GM20431 (cell line): ENCODE measurements around the gene CNBP.
"Not testable (repeated sequence)": the region's sequence is repeated elsewhere in the genome, so short reads cannot be mapped to it uniquely, and the experiment has no call there.

Source experiments
- in situ Hi-C: fragments of 300-500 bp; cut with MseI, MboI; formaldehyde crosslinking; loops from one replicate; pipeline ENCODE4 v1.15.0; 2020; ENCODE audit warnings: low sequenced_read_pairs; ENCODE audit not compliant: unreplicated experiment

Gene CNBP

DNA sequence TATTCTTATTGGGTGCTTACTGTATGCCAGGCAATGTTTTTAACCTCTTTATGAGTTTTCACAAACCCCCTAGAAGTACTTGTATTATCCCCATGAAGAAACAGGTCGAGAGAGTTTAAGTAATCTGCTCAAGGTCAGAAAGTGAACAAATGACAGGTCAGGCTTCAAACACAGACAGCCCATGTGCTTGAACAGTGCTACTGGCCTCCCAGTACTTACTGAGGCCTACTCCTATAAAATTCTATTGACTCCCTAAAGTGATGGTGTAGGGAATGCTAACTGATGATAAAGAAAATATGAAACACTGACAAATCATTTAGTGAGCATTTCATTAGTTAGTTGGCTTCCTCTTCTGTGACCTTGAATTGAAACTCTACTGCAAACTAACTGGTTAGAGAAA, 4.2 kb upstream of the CNBP start:
- in situ Hi-C loops = no loop called here

DNA sequence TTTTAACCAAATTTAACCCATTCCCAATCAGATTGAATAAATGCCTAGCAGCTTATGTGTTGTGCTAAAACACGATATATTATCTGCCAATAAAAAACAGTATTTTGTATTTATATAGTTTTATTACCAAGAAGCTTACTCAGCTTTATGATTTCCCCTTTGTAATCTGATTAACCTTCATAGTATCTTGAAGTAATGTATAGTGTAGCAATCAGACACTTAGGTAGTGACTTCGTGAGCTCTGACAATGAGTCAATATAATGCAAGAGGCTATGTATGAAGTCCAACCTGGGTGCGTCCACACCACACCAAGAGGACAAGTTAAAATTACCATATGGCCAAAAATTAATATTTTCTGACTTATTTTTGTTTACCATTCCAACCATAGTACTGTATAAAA, 2.1 kb upstream of the CNBP start:
- in situ Hi-C loops = no loop called here

DNA sequence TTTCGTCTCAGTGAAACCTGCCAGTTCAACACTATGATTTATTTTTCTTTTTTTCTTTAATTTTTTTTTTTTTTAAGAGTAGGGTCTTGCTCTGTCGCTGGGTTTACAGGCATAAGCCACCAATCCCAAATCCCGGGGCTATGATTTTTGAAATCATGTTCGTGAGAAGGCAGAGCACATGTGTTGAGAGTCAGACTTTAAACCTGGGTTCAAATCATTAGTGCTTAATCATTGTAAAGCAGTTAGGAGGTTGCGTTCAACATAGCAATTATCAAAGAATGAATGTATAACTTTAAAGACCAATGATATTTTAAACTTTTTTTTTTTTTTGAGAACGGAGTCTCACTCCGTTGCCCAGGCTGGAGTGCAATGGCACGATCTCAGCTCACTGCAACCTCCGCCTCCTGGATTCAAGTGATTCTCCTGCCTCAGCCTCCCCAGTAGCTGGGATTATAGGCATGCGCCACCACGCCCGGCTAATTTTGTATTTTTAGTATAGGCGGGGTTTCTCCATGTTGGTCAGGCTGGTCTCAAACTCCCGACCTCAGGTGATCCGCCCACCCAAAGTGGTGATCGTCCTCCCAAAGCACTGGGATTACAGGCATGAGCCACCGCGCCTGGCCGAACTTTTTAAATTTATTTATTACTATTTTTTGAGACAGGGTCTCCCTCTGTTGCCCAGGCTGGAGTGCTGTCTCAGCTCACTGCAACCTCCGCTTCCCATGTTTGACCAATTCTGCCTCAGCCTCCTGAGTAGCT, 1.3 kb upstream of the CNBP start:
- in situ Hi-C loops = not testable (repeated sequence)

DNA sequence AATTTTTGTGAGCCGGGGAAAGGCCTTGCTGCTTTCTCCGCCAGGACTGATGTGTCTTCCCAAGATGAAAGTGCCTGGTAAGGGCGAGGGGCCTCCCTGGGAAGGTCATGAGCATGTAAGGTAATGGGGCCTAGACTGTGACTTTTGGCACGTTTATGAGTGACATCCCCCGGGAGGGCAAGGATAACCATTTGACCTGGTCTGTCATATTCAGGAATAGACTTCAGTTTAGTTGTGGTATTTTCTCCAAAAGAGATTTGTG, 631 bp upstream of the CNBP start:
- in situ Hi-C loops = no loop called here

DNA sequence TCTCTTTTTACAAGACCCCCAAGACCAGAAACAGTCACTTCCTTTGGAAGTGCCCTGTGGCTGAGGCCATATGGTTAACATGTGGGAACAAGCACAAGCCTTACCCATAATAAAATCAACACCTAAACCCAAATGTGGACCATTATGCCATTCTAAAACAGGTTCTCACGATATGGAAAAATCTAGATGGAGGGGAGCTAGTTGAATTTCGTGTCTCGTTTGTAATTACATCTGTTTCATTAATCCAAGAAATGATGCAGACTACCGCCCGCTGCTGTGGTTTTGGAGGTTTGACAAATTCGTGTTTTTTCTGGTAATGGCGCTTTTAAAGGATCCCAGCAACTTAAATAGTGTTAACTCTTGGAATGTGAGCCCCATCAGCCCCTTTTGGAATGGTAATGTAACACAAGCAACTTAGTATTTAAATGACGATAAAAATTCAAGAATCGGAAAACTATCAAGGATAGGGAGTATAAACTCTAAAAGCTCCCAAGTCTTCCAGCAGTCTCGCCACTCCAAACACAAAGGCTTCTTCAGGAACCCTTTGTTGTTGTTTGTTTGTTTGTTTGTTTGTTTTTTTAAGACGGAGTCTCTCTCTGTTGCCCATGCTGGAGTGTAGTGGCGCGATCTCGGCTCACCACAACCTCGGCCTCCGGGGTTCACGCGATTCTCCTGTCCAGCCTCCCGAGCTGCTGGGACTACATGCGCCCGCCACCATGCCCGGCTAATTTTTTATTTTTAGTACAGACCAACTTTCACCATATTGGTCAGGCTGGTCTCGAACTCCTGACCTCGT, 1.1 kb downstream of the CNBP start:
- in situ Hi-C loops = no loop called here

DNA sequence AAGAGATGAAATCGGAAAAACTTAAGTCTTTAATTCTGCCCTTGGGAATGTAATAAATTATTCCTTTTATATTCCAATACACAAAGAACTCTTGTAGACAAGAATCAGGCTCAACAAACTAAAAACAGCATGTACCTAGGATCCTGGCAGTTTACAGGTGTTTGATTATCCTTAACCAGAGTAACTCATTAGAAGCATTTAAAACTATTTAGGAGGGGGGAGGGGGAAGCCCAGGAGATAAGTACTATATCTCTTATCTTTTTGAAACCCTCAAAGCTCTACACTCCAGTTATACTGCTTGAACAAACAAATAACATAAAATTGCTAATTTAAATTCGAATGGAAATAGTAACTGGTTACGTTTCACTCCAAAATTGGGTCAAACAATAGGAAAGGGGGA, 1.9 kb downstream of the CNBP start:
- in situ Hi-C loops = no loop called here

DNA sequence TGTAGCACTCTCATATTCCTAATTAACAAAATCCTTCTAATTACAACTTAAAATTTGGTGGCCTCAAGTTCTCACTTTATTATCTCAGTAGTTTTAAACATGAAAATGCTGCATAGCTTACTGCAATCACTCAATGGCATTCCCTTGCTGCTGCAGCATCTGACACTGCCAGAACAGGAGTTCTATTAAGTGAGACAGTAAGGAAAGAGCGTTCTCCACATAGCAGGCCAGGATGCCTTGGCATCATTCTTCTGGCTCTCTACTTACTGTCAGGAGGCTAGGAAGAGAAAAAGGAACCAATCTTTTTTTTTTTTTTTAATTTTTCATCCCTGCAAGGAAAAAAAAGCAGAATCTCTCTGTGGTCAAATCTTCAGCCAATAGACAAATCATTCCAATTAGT, 3.2 kb downstream of the CNBP start:
- in situ Hi-C loops = no loop called here

DNA sequence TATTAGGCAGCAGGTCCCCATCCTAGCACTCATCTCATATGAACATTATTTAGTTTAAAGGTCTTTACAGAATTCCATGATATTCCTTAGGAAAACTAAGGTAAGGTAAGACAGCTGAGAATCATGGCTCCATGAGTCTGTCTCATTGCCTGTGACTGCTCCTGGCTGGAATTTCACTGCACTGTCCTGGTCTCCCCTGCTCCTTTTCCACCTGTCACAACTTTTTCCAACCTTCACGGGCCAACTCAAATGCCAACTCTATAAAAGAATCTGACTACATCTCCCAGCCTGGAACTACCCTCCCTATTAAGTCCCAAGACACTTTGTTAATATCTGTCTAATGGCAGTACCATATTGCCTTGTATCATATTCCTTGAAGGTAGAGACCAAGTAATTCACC, 7.6 kb downstream of the CNBP start:
- in situ Hi-C loops = no loop called here

DNA sequence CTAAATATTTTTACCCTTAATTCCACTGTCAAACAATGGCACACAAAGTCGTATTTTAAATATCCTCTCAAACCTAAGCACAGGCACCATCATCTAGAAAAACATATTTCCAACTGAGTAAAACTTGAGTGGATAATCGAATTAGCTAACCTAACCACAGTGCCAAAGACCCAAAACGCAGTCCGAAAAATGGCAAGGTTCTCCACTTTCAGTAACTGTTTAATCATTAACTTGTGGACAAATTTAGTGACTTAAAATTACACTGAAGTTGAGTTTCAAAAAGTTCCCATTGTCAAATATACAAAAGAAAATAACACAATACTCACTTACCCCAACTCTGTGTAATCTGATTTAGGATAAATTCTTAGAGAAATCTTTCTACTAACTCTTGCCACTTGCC, 10.0 kb downstream of the CNBP start:
- in situ Hi-C loops = no loop called here

DNA sequence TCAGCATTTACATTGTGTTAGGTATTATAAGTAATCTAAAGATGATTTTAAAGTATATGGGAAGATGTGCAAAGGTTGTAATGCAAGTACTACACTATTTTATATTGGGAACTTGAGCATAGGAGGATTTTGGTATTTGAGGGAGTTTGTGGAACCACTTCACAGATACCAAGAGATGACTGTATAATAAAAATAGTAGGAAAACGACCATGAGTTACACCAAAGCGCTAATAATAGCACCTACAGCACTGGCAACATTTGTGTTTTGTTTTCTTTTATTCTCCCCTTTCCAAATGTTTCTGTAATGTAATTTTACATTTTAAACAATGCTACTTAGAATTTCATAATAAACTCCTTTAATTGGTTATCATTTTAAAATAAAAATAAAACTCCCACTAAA, 10.5 kb downstream of the CNBP start:
- in situ Hi-C loops = no loop called here

DNA sequence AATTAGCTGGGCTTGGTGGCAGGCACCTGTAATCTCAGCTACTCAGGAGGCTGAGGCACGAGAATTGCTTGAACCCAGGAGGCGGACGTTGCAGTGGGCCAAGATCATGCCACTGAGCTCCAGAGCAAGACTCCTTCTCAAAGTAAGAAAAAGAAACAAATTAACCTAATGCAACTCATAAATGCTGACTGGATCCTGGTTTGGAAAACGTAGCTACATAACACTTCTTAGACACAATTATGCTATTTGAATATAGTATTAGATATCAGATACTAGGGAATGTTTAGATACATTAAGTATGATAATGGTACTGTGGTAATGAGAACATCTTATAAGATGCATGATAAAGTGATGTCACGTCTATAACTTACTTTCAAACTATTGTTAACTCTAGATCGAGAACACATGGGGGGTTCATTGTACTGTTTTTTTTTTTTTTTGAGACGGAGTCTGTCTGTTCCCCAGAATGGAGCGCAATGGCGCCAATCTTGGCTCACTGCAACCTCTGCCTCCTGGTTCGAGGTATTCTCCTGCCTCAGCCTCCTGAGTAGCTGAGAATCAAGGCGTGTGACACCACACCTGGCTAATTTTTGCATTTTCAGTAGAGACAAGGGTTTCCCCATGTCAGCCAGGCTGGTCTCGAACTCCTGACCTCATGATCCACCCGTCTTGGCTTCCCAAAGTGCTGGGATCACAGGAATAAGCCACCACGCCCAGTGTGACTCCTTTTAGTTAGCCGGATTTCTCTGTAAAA, 16.9 kb downstream of the CNBP start:
- in situ Hi-C loops = no loop called here

DNA sequence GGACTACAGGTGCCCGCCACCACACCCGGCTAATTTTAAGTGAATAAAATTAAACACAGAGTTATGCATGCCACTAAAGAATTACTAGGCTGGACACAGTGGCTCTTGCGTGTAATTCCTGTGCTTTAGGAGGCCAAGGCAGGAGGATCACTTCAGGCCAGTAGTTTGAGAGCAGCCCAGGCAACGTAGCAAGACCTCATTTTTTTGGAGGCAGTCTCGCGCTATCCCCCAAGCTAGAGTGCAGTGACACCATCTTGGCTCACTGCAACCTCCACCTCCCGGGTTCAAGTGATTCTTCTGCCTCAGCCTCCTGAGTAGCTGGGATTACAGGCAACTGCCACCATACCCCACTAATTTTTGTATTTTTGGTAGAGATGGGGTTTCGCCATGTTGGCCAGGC, 18.1 kb downstream of the CNBP start:
- in situ Hi-C loops = not testable (repeated sequence)

DNA sequence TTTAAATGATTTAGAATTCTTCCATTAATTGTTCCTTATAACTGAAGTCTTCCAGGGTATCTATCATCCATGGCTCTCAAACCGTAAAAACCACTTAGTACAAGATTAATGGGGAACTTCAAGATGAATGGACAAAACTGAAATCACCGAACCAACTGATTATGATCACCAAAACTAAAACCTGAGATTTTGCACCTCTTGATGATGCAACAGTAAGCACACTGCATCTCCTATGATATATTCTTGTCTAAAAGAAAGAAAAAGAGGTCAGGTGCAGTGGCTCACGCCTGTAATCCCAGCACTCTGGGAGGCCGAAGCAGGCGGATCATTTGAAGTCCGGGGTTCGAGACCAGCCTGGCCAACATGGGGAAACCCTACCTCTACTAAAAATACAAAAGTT, 19.2 kb downstream of the CNBP start:
- in situ Hi-C loops = no loop called here

DNA sequence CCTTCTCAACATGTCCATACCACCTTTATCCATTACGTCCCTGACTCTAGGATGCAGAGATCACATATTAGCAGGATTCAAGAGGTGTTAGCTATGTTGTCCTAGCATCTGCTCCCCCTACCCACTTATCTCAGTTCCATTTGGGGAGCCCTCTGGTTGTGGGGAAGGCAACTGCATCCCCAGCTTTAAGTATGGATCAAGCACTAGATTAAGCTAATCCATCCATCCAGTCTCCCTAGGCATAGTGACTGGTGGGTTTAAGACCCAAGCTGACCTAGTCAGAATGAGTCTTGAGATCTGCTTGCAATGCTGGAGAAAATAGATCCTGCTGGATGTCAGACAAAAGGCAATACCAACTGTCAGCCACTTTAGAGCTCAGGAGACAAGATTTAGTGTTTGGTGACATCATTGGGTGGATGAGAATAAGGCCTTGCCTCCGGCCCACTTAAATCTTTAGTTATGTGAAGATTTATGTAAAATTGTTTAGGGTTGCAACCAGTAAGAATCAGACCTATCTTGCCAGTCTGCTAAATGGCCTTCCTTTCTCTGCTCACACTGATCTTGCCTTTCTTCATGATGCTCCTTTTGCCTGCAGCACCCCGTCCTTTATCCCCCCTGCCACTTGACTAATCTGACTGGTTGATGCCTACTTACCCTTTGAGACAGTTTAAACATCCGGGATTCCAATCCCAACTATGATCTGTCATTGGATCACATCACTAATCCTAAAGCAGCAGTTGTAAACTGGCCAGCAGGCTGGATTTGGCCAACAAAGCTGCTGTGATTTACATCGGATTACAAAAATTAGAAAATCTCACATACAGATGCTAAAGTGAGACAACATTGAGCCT, 20.7 kb downstream of the CNBP start:
- in situ Hi-C loops = no loop called here

DNA sequence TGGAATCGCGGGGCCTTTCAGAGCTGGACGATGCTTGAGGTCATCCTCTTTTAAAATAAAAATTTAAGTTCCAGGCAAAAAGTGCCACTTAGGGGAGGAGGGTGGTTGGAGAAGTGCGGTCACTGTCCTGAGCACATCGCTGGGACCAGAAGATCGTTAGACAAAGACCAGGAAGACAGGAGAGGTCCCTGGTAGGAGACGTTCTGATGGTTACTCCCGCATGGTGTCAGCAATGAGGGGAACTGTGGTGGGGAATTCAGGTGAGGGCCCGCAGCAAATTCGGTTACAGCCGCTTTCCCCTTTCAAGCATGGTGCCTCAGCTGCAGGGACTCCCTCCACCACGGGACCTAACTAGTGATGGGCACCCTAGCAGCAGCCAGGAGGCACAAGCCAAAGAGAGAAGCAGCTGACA, 21.8 kb downstream of the CNBP start:
- in situ Hi-C loops = no loop called here

DNA sequence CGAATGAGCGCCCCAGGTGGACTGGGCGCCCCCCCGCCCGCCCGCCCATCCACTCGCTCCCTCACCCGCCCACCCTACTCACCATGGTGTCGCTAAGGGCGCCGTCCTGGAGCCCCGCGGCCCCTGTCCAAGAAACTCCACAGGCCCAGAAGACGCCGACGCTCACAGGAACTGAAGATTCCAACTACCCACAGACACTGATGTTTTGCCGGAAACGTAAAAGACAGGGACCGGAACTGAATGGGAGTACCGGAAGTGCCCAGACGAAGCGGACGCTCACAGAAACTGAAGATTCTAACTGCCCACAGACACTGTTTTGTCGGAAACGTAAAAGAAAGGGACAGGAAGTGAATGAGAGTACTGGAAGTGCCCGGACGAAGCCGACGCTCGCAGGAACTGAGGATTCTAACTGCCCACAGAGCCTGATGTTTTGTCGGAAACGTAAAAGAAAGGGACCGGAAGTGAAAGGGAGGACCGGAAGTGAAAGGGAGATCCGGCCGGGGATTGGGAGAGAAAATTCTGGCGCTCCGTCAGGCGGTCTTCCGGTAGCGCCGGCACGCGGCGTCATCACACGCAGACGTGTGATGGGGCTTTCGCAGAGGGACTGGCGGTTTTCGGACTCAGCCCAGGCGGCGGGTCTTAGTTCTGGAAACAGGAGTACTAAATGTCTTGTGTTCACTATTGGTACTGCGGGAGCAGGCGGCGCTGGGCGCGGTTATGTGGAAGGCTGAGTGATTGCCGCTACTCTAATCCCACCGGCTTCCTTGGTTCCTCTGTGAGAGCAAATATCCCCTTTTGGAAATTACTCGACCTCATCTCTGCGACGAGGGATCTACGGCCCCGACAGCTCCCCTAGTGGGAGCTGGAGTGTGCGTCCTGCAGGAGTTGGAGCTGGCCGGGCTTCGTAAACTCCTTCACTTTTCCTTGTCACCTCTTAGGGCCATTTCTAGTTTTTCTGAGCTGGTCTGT, 22.5 kb downstream of the CNBP start, which contains the start of gene ISY1:
TSS of gene ISY1 (minus strand) at position 173 of the 969 bp plus-strand sequence. CDS start at position 85, 88 bp downstream.
- in situ Hi-C loops = no loop called here

DNA sequence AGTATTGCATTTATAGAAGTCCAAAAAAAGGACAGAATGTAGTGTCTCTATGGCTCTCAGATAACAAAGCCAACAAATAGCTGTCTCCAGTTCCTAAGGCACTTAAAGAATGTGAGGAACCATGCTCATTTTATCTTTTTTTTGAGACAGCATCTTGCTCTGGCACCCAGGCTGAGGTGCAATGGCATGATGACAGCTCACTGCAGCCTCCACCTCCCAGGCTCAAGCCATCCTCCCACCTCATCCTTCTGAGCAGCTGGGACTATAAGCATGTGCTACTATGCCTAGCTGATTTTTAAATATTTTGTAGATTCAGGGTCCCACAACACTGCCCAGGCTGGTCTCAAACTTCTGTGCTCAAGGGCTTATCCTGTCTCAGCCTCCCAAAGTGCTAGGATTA, 38.9 kb downstream of the CNBP start:
- in situ Hi-C loops = no loop called here

DNA sequence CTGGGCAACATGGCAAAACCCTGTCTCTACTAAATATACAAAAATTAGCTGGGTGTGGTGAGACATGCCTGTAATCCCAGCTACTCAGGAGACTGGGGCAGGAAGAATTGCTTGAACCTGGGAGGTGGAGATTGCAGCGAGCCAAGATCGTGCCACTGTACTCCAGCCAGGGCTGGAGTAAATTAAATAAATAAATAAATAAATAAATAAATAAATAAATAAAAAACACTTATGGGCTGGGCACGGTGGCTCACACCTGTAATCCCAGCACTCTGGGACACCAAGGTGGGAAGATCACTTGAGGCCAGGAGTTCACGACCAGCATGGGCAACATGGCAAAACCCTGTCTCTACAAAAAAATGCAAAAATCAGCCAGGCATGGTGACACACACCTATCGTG, 42.7 kb downstream of the CNBP start:
- in situ Hi-C loops = not testable (repeated sequence)

DNA sequence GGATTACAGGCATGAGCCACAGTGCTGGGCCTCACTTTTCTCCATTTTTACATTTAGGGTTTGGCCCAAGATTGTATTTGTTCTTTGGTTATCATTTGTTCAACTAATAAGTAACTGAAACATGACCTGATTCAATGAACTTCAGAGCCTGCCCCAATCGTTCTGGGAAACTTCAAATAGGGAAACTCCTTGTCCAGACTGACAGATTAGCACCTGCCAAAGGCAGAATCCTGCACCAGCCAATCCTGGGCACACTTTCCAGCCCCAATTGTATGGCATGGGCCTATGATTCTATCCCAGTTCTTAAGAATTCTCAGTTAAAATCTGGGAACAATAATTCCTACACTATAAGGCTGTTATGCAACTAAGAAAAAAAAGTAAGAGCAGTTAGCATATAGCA, 43.8 kb downstream of the CNBP start:
- in situ Hi-C loops = no loop called here
